ENCODE measurements around the gene SLC29A1.

Gene SLC29A1

DNA sequence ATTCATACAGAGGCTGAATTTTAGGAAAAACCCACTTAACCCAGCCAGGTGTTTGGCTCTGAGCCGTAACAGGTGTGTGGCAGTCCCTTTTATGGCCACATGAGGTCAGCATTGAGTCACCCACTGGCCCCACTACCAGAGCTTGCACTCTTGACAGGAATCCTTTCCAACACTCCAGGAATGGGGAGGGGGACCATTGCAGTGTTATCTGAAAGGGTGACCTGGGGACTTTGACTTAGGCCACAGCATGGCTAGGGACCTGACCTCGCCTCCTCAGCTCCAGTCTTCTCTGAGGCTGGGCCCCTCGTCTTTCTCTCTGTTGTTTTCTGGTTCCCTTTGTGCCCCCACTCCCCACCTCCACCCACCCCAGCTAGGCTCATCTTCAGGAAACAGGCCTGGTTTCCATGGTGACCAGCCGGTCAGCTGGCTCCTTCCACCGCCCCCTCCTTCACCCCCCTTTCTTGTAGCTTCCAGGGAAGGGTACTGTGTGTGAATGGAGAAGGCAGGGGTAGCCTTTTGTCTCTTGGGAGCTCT, 44.8 kb downstream of the SLC29A1 start:
- peak in 1 of 2 donors; percentile 51 for DNase-seq (ENCODE audit: low read depth in 2 of 2)

DNA sequence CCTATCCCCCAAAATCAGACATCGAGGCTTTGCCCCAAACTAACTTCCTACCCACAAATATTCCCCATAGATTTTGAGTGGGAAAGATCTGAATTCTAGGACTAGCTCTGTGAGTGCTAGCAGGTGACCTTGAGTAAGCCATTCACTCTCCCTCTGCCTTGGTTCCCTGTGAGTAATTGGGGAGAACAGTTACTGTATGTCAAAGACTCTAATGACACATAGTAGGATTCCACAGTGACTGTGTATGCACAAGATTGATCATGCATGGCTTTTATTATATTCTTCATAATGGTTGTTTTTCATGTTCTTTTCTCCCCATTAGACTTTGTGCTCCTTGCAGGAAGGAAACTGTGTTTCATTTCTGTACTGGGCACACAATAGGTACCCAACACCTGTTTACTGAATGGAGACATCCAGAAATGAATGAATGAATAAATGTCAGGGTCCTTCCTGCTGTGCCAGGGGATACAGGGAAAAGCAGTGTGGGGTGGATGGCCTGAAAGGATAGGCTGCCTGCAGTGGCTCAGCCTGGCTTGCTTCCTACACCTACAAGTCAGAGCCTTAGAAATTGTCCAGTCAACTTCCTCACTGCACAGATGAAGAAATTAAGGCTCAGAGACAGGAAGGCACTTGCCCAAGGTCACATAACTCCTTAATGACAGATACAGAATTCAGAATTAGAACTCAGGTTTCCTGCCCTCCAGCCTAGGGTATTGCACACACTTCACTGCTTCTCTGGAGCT, 46.0 kb downstream of the SLC29A1 start:
- no peak for DNase-seq (ENCODE audit: low read depth in 2 of 2)

DNA sequence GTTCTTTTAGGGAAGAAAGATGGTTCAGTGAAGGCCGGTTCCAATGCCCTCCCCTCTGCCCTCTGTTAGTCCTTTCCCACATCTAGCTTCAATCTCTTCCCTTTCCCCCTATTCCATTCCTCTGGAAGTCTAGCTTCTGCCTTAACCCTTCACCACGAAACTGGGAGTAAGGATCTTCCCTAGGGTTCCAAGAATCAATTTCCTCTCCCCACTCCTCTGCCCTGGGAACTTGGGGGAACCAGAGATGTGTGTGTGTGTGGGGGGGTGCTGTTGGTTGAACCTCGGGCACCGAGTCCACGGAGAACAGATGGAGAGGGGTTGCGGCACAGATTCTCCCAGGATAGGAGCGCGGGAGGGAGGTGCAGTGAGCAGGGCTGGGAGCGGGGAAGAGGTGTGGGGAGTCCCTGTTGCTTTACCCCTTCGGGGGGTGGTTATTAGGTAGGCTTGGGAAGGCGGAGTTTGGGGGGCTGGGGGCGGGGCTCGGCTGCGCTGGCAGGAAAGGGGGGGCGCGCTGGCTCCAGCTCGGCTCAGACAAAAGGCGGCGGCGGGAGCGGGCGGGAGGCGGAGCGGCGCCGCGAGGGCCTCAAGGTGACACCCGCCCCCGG, 46.6 kb downstream of the SLC29A1 start, which contains the start of gene TMEM151B:
Gene TMEM151B, plus strand, starts transcription at position 530 of the 605 bp plus-strand sequence. CDS start 293 bp downstream, outside the sequence.
- no peak for DNase-seq (ENCODE audit: low read depth in 2 of 2)

DNA sequence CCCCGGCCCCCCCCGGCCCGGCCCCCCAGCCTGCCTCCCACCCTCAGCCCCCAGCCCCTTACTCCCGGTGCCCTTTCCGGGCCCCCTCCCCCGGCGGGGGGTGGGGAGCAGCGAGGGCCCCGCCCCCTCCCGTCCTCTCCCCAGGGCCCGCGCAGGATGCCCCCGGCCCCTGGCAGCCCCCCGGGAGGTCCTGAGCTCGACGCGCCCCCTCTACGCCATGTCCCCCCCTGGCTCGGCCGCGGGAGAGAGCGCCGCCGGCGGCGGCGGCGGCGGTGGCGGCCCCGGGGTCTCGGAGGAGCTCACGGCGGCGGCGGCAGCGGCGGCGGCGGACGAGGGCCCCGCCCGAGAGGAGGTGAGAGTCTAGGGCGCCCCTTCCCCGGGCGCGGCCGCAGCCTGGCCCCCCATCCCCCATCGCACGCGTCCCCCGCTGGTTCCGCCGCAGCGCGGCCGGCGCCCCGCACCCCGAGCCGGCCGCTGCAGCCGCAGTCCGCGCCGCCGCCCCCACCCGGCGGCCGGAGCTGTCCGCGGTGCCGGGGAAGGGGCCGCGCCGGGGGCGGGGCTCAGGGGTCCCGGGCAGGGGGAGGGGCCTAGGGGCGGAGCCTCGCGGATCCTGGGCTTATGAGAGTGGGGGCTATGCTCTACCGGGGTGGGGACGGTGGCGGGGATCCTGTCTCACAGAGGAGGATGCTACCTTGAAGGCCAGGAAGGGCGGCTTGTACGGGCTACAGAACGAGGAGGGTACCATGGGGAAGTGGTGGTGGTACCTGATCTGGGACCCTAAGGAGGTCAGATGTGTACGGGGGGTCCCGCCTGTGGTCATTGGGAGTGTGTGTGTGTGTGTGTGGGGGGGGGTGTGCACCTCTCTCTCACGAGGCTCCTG, 47.4 kb downstream of the SLC29A1 start:
- DNase-seq (ENCODE audit: low read depth in 2 of 2) = no peak

DNA sequence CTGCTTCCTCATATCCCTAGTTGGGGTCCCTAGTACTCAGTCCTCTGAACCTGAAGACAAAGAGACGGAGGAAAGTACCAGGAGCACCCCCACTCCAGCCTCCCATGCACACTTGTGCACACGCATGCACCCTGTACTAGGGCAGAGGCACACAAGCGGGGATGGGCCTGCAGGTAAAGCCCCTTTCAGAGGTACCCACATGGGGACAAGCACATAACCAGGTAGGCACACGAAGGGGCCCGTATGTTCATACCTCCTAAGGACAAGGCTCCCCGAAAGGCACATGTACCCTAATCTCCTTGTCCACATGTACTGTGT, 48.0 kb downstream of the SLC29A1 start:
- DNase-seq (ENCODE audit: low read depth in 2 of 2) = no peak

DNA sequence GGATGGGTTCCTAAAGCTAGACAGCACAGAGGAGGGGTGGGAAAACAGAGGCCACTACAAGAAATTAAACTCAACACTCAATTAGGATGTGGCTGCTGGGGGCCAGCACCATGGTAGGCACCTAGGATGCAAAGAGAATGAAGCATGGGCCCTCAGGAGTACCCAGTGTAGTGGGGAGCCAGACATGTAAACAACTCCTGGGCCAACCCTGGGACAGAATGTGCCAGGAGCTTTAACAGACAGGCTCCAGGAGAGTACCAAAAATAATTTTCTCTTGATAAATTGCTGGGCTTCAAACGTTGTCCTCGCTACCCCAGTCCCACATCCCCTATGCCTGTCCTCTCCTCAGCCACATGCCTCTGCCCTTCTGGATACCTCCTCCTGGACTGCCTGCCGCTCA, 48.5 kb downstream of the SLC29A1 start:
- DNase-seq (ENCODE audit: low read depth in 2 of 2) = no peak

DNA sequence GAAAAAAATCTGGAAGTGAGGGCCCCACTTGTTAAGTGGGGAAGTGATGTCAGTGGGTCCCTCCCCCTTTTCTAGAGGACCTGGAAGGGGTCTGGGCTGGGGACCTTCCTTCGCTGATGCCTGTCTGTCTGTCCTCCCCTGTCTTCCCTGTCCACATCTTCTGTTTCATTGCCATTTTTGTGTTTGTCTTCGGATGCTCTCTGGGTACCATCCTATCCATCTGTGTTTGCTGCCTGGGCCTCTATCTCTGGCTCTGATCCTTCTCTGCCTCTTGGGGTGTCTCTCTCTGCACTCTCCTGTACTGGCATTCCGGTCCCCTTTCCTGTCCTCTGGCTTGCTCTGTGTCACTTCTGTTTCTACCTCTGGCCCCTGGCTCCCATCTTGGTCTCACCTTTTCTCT, 49.1 kb downstream of the SLC29A1 start:
- DNase-seq (ENCODE audit: low read depth in 2 of 2) = no peak

DNA sequence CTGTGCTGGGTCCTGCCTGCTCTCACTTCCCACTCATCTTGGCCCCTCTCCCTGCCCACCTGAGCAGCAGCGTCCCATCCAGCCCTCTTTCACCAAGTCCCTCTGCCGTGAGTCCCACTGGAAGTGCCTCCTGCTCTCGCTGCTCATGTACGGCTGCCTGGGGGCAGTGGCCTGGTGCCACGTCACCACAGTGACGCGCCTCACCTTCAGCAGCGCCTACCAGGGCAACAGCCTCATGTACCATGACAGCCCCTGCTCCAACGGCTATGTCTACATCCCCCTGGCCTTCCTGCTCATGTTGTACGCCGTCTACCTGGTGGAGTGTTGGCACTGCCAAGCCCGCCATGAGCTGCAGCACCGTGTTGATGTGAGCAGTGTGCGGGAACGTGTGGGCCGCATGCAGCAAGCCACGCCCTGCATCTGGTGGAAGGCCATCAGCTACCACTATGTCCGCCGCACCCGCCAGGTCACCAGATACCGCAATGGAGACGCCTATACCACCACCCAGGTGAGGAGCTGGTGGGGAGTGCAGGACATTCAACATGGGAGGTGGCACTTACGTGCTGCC, 49.7 kb downstream of the SLC29A1 start:
- no peak for DNase-seq (ENCODE audit: low read depth in 2 of 2)

DNA sequence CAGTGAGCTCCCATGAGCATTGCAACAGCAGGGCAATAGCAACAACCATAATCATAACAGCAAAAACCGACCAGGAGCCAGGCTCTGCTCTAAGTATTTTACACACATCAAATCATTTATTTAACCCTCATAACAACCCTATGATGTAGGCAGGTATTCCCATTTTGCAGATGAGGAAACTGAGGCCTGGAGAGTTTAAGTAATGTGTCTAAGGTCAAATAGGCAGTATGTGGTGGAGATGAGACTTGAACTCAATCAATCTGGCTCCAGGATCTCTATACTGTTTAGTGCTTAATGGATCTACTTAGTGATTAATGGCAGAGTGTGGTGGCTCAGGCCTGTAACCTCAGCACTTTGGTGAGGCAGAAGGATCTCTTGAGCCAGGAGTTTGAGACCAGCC, 50.2 kb downstream of the SLC29A1 start:
- DNase-seq (ENCODE audit: low read depth in 2 of 2) = no peak

DNA sequence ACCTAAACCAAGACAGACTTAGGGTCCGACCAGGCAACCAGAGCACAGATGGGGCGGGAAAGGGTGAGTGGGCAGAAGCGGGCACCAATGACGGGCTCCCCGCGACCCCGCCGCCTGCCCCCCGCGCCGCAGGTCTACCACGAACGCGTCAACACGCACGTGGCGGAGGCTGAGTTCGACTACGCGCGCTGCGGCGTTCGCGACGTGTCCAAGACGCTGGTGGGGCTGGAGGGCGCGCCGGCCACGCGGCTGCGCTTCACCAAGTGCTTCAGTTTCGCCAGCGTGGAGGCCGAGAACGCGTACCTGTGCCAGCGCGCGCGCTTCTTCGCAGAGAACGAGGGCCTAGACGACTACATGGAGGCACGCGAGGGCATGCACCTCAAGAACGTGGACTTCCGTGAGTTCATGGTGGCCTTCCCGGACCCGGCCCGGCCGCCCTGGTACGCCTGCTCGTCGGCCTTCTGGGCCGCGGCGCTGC, 51.9 kb downstream of the SLC29A1 start:
- DNase-seq (ENCODE audit: low read depth in 2 of 2) = no peak

DNA sequence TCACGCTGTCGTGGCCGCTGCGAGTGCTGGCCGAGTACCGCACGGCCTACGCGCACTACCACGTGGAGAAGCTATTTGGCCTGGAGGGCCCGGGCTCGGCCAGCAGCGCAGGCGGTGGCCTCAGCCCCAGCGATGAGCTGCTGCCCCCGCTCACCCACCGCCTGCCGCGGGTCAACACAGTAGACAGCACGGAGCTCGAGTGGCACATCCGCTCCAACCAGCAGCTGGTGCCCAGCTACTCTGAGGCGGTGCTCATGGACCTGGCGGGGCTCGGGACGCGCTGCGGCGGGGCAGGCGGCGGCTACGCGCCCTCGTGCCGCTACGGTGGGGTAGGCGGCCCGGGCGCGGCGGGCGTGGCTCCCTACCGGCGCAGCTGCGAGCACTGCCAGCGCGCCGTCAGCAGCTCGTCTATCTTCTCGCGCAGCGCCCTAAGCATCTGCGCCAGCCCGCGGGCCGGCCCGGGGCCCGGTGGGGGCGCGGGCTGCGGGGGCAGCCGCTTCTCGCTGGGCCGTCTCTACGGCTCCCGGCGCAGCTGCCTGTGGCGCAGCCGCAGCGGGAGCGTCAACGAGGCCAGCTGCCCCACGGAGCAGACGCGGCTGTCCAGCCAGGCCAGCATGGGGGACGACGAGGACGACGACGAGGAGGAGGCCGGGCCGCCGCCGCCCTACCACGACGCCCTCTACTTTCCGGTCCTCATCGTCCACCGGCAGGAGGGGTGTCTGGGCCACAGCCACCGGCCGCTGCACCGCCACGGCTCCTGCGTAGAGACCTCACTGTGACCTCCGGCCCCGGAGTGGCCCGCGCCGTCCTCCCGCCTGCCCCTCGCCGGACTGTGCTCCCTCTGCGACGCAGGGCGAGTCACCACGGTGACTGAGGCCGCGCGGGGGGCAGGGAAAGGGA, 52.6 kb downstream of the SLC29A1 start:
- no peak for DNase-seq (ENCODE audit: low read depth in 2 of 2)

DNA sequence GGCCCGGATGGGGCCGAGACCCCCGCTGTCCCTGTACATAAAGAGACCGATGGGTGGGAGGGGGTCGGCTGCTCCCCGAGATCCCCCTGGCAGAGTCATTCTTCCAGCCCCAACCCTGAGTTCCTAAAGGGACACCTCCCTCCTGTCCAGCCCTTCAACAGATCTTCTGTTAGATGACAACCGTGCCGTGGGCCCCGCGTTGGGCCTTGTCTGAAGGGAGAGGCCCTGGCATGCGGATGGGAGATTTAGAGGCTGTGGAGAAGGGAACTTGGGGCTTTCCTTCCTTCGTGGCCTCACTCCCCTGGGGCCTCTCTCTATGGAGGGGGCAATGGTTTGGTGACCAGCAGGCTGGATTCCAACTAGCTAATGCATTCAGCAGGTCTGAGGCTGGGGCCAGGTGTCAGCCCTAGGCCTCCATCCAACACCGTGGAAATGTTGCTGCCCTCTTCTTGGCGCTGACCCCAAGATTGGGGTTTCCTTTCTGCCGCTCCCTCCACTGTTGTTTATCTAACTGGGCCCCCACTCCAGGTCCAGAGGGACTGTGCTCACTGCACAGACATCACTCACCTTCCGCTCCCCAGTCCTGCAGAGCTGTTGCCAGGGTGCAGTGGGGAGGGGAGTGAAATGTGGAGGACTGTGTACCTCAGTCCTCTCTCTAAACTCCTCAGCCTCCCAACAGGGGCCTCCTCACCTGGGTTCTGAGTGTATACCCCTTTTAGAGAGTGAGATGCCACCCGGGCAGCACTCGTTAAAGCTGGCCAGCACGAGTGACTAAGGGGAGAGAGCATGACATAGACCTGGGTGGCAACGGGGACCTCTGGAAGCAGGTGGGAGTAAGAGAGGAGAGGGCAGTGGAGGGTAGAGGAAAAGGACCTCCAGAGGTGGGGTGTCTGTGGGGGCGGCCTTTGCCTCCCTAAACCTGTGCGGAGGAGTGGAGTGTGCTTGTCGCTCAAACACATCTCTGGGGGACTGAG, 53.6 kb downstream of the SLC29A1 start:
- DNase-seq (ENCODE audit: low read depth in 2 of 2) = no peak

DNA sequence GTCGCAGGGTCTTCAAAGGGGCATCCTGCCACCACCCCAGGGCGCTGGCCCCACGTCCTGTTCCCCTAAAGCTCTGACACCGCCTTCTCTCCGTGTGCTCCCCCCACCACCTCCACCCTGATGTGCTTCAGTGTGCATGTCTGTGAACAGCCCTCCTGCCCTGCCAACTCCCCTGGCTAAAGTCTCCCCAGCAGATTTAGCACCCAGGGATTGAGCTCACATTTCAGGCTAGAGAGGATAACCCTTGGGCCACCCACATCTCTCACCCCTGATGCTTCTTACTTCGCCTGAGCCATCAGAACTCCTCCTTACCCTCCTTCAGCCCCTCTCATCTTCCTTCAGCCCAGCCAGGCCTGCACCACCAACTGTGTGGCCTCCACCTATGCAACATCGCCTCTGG, 54.4 kb downstream of the SLC29A1 start:
- no peak for DNase-seq (ENCODE audit: low read depth in 2 of 2)

DNA sequence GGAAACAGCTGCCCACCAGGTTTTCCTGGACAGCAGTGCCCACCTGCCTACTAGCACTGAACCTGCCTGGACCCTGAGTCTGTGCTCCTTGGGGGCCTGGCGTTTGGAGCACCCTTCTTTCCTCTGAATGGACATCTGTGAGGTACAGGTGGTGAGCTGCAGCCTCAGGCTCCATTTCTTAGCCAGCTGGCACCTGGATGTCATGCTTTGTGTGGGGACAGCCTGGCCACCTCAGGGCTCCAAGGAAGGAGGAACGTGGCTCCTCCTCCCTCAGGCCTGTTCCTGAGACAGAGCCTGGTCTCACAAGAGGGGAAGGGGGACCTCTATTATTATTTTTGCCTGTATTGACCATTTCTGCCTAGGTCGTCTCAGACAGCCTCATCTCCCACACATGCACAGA, 54.9 kb downstream of the SLC29A1 start:
- DNase-seq (ENCODE audit: low read depth in 2 of 2) = no peak

DNA sequence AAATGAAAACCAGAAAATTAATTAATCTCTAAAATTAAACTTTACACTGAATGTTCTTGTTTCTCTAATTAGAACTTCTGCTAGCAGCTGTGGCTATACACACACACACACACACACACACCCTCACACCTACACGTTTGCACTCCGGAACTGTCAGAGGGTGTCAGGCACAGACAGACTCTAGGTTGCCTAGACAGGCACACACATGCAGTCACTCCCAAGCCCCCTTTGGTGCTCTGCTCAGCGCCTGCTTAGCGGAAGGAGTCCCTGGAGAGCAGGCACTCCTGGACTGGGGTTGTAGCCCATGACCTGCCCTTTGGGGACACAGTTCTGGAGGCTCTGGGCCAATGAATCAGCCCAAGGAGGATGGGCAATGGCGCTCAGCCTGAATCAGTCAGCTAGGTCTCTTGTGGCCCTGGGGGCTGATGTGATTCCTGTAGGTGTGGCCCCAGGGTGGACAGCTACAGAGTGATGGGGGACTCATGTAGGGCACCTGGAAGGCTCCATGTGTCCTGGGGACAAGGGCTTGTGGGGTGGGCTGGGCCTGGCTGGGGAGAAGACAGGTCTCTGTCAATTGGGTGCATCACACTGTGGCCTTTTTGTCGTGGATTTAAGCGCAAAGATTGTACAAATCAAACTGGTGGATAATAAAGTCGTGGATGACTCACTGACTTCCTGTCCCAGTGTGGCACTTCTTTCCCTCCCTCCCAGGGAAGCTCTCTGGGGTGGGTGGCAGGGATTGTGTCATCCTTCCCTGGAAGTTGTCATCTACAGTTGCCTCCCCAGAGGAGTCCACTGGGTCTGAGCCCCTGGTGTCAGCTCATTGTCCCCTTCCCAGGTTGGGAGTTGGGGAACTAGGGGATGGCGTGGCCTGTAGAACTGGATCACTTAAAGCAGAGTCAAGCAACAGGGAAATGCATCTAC, 55.6 kb downstream of the SLC29A1 start:
- DNase-seq (ENCODE audit: low read depth in 2 of 2) = no peak
